RCC 7860 (cell line): ENCODE data around the gene SLC16A2.

Source experiments
- DNase-seq: peaks from one replicate; pipeline ENCODE4 v3.0.0-alpha.2; 2015; ENCODE audit warnings: low spot score
- FAIRE-seq: peaks from 2 replicates; lab custom pipeline; 2012; peaks lifted over from hg19 to GRCh38; lab: Jason Lieb, UNC

SLC16A2 gene

GRCh38 chrX:74421036-74421739 is at the start of gene SLC16A2:
SLC16A2 (plus strand) TSS chrX:74421493; CDS start chrX:74421638, 145 bp downstream.
- FAIRE-seq (no peak), DNase-seq (peak; percentile 55)

- DNase-seq = no peak
- FAIRE-seq = no peak
Observed at GRCh38 chrX:74372272-74372671, 49.0 kb upstream of the SLC16A2 start.

DNA sequence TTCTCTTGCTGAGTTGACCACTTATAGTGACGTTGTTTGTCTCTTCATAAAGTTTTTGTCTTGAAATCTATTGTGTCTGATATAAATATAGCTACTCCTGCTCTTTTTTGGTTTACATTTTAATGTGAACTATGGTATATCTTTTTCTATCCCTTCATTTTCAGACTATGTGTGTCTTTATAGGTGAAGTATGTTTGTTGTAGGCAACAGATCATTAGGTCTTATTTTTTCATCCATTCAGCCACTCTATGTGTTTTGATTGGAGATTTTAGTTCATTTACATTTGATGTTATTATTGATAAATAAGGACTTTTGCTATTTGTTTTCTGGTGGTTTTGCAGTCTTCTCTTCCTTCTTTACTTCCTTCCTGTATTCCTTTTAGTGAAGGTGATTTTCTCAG is 44.0 kb upstream of the SLC16A2 start:
- no peak for FAIRE-seq
- DNase-seq = no peak

- no peak for FAIRE-seq
- peak; percentile 38 for DNase-seq
Observed at GRCh38 chrX:74382613-74383012, 38.7 kb upstream of the SLC16A2 start.

DNA sequence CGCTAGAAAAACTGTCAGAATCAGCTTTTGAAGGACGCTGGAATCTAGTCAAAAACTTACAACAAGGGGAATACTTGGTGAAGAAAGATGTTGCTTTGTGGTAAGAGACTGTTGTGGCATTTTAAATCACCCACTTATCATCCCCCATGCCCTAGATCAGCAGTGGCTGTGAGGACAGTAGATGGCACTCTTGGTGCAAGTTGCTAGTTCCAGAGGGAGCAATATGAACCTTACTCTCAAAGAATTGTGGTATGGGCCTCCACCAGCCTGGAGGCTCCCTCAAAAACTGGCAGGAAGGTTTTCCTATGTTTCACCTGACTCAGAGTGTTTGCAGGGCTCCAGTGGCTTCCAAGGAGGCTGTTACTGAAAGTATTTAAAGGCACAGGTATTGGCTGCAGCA is 37.7 kb upstream of the SLC16A2 start:
- FAIRE-seq (no peak), DNase-seq (peak; percentile 5)

GRCh38 chrX:74389016-74389722 is 32.1 kb upstream of the SLC16A2 start:
- FAIRE-seq (no peak), DNase-seq (no peak)

GRCh38 chrX:74395556-74395955 is 25.7 kb upstream of the SLC16A2 start:
- FAIRE-seq (no peak), DNase-seq (no peak)

DNA sequence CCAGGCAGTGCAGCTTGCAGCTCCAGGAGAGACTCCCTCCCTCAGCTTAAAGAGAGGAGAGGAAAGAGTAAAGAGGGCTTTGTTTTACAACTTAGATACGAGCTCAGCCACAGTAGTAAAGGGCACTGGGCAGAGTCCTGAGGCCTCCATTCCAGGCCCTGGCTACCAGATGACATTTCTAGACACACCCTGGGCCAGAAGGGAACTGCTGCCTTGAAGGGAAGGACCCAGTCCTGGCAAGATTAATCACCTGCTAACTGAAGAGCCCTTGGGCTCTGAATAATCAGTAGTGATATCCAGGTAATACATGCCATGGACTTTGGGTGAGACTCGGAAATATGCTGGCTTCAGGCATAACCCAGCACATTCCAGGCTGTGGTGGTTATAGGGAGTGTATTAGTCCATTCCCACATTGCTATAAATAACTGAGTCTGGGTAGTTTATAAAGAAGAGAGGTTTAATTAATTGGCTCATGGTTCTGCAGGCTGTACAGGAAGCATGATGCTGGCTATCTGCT is 15.3 kb upstream of the SLC16A2 start:
- no peak for DNase-seq
- FAIRE-seq = no peak

DNA sequence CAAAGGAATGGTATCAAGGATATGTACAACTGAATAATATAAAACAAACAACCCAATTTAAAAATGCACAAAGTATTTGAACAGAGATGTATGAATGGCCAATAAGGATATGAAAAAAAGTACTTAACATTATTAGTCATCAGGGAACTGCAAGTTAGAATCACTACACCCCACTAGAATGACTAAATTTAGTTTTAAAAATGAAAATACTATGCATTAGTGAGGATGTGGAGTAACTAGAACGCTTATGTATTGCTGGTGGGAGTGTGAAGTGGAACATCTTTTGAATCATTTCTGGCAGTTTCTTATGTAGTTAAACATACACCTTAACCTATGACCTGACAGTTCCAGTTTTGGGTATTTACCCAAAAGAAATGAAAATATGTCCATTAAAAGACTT is 13.0 kb upstream of the SLC16A2 start:
- no peak for FAIRE-seq
- no peak for DNase-seq

DNA sequence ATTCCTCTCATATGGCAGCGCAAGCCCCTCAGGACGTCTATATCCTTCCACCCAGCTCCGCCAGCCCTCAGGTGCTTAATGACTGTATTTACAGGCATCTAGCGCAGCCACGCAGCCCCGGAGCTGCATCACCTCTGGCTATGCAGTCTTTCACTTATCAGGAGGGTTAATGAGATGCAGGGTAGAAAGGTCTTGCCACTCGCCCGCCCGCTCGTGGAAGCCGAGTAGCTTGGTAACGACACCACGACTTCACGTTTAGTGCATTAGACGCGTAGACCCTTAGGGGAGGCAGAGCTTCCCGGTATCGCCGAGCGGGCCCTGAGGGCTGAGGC is 1.5 kb upstream of the SLC16A2 start:
- FAIRE-seq = no peak
- DNase-seq = no peak

DNA sequence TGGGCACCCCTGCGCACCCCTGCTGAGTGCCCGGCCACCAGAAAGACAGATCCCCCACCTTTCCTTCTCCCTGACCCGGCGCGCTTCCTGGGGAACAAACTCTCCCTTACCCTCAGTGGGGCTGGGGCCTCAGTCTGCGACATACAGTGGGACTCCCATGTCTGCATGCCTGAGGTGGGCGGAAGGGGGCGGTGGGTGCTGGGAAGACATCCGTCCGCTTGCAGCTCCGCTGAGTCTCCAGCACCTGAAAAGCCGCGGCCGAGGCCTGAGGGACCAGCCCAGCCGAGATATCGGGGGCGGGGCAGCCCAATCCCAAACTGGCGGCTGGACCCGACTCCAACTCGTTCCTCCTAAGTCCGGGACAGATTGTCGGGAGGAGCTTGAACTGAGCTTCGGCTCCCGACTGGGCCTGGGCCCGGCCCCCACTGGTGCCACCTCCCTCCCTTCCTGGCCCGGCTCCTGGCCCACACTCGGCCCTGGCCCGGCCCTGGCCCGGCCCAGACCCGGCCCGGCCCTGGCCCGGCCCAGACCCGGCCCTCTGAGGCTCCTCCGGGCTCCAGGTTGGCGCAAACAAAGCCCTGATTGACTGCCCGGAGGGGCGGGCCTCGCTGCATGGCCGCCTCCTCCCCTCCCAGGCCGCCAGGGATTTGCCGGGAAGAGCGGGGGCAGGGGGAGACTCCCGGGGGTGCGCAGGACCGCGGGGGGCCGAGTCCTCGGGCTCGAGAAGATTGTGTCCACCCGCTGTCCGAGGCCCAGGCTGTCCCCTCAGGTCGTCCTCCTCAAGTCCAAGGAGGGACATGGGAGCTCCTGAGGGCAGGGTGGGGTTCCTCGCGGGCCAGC is 877 bp upstream of the SLC16A2 start:
- FAIRE-seq = no peak
- DNase-seq = no peak

GRCh38 chrX:74421740-74422352 is 553 bp downstream of the SLC16A2 start:
- no peak for DNase-seq
- no peak for FAIRE-seq

GRCh38 chrX:74422576-74423288 is 1.4 kb downstream of the SLC16A2 start:
- no peak for FAIRE-seq
- no peak for DNase-seq

GRCh38 chrX:74423289-74423998 is 2.2 kb downstream of the SLC16A2 start:
- no peak for FAIRE-seq
- DNase-seq = no peak

GRCh38 chrX:74426071-74426470 is 4.8 kb downstream of the SLC16A2 start:
- no peak for FAIRE-seq
- no peak for DNase-seq

DNA sequence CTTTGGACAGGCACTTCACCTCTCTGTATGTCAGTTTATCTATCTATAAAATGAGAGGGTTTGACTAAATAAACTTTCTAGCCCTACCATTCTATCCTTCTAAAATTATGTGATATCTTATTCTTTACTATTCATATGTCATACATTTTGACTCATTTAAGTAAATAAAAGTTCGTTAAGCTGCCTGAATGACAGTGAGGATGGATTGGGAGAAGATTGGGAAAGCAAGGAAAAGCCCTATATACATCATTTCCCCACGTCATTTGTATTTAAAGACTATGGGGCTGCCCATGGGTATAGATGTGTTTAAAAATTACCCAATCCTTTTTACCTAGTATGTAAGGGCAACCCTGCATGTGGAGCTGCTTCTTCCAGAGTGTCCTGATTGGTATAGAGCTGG is 5.3 kb downstream of the SLC16A2 start:
- FAIRE-seq (no peak), DNase-seq (no peak)

DNA sequence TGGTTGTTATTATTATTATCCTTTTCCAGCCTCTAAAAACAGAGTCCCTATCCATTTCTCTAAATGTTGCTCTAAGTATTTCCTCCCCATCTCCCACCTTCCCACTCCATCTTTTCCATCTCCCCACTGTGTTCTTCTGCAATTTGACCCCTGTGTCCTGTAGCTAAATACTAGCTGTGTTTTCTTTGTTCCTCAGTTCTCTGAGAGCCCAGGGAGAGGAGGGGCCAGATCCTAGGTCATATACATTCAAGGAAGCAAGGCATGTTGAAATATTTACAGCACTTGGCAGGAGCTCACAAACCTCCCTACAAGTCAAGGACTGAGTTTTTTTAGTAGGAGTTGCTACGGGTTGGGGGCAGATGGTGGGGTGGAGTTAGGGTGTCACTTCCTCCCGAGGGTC is 10.5 kb downstream of the SLC16A2 start:
- DNase-seq (no peak), FAIRE-seq (no peak)

DNA sequence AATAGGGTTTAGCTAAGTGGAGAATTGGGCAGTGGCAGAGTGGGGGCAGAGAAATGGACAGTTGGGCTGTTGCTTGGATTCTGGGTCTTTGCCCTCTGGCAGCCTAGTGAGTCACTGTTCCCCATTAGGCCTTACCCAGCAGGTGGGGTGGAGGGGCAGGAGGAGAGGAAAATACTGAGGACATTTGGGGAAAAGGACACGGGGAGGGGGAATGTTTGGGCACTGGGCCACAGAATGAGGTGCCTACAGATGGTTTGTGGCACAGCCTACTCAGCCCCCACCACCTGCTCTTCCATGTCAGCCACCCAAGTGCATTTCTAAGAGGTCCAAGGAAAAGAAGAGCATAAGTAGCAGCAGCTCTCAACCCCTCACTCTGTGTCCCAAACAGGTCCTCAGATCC is 13.0 kb downstream of the SLC16A2 start:
- FAIRE-seq = no peak
- DNase-seq = no peak

DNA sequence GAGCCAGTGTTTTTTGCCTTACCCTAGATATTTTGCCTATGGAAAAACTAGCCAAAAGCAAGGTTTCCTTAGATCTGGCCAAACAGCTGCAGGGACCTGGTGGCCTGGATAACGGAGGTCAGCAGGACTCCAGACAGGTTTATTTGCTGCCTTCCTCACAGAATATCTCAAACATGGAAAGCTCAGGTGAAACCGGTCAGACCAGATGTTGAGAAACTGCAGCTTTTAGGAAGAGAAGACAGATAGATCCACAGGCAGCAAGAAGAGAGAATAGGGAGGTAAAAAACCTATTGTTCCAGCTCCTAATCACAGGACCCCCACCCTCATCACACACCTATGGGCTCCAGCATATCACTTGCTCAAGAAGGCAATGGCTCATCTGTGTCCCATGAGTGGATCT is 16.2 kb downstream of the SLC16A2 start:
- DNase-seq (no peak), FAIRE-seq (no peak)

- FAIRE-seq (no peak), DNase-seq (no peak)
Observed at GRCh38 chrX:74438764-74439163, 17.5 kb downstream of the SLC16A2 start.
